ENCODE data around the gene AKAP1.

Gene AKAP1

DNA sequence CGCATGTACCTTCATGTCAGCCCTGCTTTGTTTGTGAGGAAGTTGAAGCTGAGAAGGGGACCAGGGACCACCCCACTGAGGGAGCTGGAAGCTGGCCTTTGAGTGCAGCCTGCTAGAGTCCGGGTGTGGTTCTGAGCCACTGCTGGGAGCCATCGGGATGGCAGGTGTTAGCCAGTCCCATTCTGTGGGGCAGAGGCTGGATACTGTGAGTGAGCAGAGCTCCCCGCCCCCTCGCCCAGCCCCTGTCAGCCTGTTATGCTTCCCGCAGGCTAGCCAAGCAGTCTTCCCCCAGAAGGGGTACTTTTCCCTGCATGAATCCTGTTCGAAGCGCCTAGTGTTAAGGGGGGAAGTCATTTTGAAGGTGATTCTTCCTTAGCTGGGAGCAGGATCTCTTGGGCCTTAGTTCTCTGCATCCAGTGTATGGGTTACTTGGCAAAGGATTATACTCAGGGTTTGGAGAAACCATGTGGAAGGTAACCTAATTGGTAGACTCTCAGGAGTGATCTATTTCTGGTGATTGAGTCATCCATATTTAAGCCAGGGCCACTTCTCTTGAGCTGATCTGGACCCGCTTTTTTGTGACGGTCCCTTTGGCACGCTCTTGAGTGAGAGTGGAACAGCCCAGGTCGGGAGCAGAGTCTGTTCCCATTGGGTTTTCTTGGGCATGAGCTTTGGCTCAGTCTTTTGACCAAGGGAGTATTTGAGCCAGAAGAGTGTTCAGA lies 23.8 kb downstream of the AKAP1 start:
- TF ChIP-seq, protein P1, sequence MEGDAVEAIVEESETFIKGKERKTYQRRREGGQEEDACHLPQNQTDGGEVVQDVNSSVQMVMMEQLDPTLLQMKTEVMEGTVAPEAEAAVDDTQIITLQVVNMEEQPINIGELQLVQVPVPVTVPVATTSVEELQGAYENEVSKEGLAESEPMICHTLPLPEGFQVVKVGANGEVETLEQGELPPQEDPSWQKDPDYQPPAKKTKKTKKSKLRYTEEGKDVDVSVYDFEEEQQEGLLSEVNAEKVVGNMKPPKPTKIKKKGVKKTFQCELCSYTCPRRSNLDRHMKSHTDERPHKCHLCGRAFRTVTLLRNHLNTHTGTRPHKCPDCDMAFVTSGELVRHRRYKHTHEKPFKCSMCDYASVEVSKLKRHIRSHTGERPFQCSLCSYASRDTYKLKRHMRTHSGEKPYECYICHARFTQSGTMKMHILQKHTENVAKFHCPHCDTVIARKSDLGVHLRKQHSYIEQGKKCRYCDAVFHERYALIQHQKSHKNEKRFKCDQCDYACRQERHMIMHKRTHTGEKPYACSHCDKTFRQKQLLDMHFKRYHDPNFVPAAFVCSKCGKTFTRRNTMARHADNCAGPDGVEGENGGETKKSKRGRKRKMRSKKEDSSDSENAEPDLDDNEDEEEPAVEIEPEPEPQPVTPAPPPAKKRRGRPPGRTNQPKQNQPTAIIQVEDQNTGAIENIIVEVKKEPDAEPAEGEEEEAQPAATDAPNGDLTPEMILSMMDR (conservative IDR thresholded peaks at IDR 0.05; ENCODE audit: control insufficient read depth, insufficient read depth, low read depth, low read length) = no peak
- no peak for DNase-seq (ENCODE audit: low read depth)
- no peak overlapping the region for H3K4me3 ChIP-seq (ENCODE audit: control insufficient read depth, low read depth, low read length)

DNA sequence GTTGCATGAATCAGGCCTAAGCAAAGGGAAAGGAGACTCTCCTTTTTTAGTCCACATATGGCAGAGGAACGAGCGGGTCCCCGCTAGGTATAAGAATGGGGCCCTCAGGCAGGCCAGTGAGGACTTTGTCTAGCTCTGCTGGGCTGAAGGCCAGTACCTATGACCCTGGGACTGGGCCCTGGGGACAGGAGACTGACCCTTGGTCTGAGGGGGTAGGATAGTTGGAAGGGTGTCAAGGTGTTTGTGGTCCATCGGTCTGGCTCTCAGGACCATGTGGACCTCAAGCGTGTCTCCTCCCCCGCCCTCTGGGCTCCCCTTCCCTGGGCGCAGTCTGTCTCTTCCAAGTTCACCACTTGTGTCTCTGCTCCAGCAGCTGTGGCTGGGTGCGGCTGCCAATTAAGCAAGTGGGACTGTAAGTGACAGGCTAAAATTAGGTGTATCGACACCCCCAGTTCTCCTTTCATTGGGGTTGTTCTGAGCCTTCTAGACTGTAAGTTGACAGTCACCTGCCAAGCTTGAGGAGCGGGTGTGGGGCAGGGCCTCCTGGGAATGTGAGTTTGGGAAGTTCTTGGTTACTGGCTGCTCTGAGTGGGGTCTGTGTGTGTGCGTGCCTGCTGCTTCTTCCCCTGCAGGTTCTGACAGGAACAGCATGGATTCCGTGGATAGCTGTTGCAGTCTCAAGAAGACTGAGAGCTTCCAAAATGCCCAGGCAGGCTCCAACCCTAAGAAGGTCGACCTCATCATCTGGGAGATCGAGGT lies 24.5 kb downstream of the AKAP1 start:
- TF ChIP-seq, protein P1 (conservative IDR thresholded peaks at IDR 0.05; ENCODE audit: control insufficient read depth, insufficient read depth, low read depth, low read length) = peak; percentile 3
- DNase-seq (ENCODE audit: low read depth) = no peak

DNA sequence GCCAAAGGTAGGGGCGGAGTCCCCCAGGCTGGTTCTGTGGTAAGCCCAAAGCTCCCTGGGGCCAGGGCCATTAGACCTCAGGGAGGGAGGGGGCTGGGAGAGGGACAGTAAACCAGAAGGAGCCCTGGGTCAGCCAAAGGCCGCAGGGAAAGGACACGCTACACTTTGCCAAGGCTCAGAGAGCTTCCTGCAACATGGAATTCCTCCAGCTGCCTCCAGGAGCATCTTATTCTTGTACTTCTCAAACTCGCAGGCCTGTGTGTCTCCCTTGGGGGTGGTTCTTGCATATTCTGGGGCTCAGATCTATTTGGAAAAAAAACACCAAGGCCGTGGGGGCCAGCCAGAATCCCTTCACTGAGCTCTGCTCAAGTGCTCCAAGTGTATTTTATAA lies 25.1 kb downstream of the AKAP1 start:
- DNase-seq (ENCODE audit: low read depth) = no peak
- no peak overlapping the region for H3K4me3 ChIP-seq (ENCODE audit: control insufficient read depth, low read depth, low read length)
- TF ChIP-seq, protein P1 (conservative IDR thresholded peaks at IDR 0.05; ENCODE audit: control insufficient read depth, insufficient read depth, low read depth, low read length) = no peak

More for the DNA sequence above, 24.5 kb downstream of the AKAP1 start:
- no peak overlapping the region for H3K4me3 ChIP-seq (ENCODE audit: control insufficient read depth, low read depth, low read length)

DNA sequence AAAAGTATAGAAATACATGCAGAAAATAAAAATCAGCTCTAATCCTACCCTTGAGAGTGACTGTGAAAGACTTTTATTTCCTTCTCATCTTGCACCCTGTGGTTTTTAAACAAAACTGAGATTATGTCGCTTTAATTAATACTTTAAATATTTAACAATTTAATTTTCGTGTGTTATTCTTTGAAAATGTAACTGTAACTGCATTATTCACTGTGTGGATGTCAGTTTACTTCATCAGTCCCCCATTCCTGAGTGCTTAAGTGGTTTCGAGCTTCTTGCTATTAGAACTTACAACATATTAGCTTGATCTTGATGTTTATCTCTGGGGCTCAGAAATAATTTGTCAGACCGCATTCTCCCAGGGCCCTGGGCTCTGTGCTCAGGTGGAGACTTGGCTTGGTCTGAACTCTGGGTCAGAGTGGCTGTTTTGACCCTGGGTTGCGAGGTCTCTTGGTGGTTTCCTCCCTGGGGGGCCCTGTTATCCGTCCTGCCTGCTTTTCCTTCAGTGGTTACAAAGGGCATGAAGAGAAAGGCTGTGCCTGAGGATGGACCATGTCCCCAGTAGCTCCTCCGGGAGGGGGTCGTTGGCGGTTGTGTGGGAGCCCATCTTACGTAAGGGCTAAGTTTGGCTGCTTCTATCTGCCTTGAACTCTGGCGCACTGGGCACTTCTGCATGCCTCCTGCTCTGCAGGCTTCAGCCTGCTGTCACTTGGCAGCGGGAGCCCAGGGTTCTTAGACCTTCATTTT lies 25.7 kb downstream of the AKAP1 start:
- TF ChIP-seq, protein P1 (conservative IDR thresholded peaks at IDR 0.05; ENCODE audit: control insufficient read depth, insufficient read depth, low read depth, low read length) = no peak
- no peak for DNase-seq (ENCODE audit: low read depth)
- no peak overlapping the region for H3K4me3 ChIP-seq (ENCODE audit: control insufficient read depth, low read depth, low read length)

DNA sequence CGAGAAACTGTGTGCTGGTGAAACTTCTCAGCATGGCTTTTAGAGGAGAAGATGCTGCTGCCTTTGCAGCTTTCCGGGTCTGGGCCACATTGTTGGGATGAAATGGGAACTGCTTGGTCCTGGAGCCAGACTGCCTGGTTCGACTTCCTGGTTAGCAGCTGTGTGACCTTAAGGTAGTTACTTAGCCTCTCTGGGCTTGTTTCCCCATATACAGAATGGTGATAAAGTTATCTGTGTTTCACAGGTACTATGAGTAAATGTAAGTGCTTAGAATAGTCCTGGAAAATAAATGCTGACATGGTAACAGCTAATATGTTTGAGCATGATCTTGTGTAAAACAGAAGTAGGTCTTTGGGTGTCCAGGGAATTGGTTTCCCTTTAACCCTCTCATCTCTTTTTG lies 26.3 kb downstream of the AKAP1 start:
- H3K4me3 ChIP-seq (ENCODE audit: control insufficient read depth, low read depth, low read length) = no peak overlapping the region
- TF ChIP-seq, protein P1 (conservative IDR thresholded peaks at IDR 0.05; ENCODE audit: control insufficient read depth, insufficient read depth, low read depth, low read length) = no peak
- DNase-seq (ENCODE audit: low read depth) = no peak

DNA sequence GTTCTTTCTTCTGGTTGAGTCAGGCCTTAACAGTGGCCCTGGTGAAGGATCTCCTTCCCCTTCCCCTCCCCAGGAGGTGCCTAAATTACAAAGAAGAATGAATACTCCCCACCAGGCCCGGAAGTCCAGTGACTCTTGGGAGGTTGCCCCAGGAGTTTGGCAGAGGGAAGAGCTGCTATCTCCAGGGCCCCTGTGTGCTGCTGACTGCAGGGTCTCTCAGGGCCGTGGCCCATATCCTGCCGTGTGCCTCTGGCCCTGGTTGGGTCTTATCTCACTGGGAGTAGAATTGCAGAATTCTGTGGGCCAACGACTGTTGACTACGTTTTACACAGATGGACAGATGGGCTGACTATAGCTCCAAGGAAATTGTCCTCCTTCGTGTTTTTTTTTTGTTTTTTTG lies 28.0 kb downstream of the AKAP1 start:
- TF ChIP-seq, protein P1 (conservative IDR thresholded peaks at IDR 0.05; ENCODE audit: control insufficient read depth, insufficient read depth, low read depth, low read length) = no peak
- DNase-seq (ENCODE audit: low read depth) = no peak
- H3K4me3 ChIP-seq (ENCODE audit: control insufficient read depth, low read depth, low read length) = no peak overlapping the region
